OCI-LY3 (cell line): Measurements from ENCODE around the gene CAMK2G.

Experiments used
- EZH2phosphoT487 ChIP-seq: fragments of 200-600 bp; shearing (Covaris generic); IDR thresholded peaks from 2 replicates; pipeline ENCODE4 v1.6.1; 2018; ENCODE audit warnings: antibody characterized with exemption, mixed run types, low read depth
- TF ChIP-seq, protein P1 (sequence below): fragments of 200-600, 300-600 bp; sonication (generic); IDR thresholded peaks from 2 replicates; pipeline ENCODE4 v1.5.1; 2014; ENCODE audit warnings: antibody characterized with exemption, low read length, low read depth

DNA sequence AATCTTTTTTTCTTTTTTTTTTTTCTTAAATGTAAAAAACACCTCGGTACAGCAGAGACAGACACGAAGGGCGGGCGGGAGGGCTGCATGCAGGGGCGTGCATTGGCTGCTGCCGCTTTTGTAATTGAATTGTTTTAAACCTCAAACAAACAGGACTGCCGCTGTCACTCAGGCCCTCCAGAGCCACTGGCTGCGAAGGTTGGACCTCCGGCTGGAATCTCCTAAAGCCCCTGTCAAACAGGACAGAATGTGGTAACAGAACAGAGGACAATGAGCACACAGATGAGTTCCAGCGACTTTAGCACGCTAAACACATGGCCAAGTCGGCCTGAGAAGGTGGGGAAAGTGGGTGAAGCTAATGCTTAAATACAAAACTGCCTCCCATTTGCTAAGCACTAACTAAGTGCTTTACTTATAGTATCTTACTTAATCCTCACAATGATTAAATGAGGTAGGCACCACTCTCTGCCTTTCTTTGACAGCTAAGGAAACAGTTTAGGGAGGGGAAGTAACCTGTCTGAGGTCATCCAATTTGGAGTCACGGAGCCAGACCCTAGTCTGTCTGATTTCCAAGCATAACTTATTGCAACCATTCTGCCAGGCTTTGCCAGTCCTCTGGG lies 60.0 kb downstream of the CAMK2G start:
- no peak for TF ChIP-seq EZH2phosphoT487
- TF ChIP-seq, protein P1, sequence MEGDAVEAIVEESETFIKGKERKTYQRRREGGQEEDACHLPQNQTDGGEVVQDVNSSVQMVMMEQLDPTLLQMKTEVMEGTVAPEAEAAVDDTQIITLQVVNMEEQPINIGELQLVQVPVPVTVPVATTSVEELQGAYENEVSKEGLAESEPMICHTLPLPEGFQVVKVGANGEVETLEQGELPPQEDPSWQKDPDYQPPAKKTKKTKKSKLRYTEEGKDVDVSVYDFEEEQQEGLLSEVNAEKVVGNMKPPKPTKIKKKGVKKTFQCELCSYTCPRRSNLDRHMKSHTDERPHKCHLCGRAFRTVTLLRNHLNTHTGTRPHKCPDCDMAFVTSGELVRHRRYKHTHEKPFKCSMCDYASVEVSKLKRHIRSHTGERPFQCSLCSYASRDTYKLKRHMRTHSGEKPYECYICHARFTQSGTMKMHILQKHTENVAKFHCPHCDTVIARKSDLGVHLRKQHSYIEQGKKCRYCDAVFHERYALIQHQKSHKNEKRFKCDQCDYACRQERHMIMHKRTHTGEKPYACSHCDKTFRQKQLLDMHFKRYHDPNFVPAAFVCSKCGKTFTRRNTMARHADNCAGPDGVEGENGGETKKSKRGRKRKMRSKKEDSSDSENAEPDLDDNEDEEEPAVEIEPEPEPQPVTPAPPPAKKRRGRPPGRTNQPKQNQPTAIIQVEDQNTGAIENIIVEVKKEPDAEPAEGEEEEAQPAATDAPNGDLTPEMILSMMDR = no peak
